SK-N-SH treated with all-trans-retinoic acid at 6 μM for 48 hours (cell line): Measurements from ENCODE around the gene PLEKHA1.

Experiments used
- ATAC-seq: fragments of 200-7000 bp; cut with Tn5 transposase; 3 replicates; pipeline ENCODE4 v1.9.1; 2020; ENCODE audit warnings: mild to moderate bottlenecking, moderate library complexity
- ARNTL ChIP-seq: fragments of 450-650 bp; formaldehyde crosslinking; IDR thresholded peaks from 2 replicates; pipeline ENCODE4 v1.5.0; 2020; ENCODE audit warnings: low read depth, mild to moderate bottlenecking, moderate library complexity, borderline replicate concordance
- BACH2 ChIP-seq: fragments of 250-450 bp; sonication (Bioruptor Pico); IDR thresholded peaks from 2 replicates; pipeline ENCODE4 v1.9.0; 2021; ENCODE audit warnings: mild to moderate bottlenecking, borderline replicate concordance
- CREB5 ChIP-seq: fragments of 250-450 bp; sonication (Bioruptor Pico); IDR thresholded peaks from 2 replicates; pipeline ENCODE4 v1.5.1; 2020; ENCODE audit warnings: low read depth, mild to moderate bottlenecking, moderate library complexity
- CSDC2 ChIP-seq: fragments of 250-450 bp; sonication (Bioruptor Pico); IDR thresholded peaks from 2 replicates; pipeline ENCODE4 v1.5.0; 2020; ENCODE audit warnings: mild to moderate bottlenecking, moderate library complexity
- ESRRG ChIP-seq: fragments of 250-450 bp; sonication (Bioruptor Pico); IDR thresholded peaks from 2 replicates; pipeline ENCODE4 v1.6.1; 2021; ENCODE audit warnings: mild to moderate bottlenecking
- GLIS3 ChIP-seq: fragments of 250-450 bp; sonication (Bioruptor Pico); IDR thresholded peaks from 2 replicates; pipeline ENCODE4 v1.5.0; 2020; ENCODE audit warnings: mild to moderate bottlenecking, moderate library complexity
- ISL1 ChIP-seq: fragments of 250-450 bp; sonication (Bioruptor Pico); IDR thresholded peaks from 2 replicates; pipeline ENCODE4 v2.1.2; 2022; ENCODE audit warnings: mild to moderate bottlenecking, moderate library complexity
- OSR1 ChIP-seq: fragments of 250-450 bp; sonication (Bioruptor Pico); IDR thresholded peaks from 2 replicates; pipeline ENCODE4 v1.8.0; 2022; ENCODE audit warnings: moderate library complexity, mild to moderate bottlenecking, inconsistent platforms
- PATZ1 ChIP-seq: fragments of 250-450 bp; sonication (Bioruptor Pico); IDR thresholded peaks from 2 replicates; pipeline ENCODE4 v1.8.0; 2020; ENCODE audit warnings: mild to moderate bottlenecking, moderate library complexity, borderline replicate concordance
- POU6F1 ChIP-seq: fragments of 250-450 bp; sonication (Bioruptor Pico); IDR thresholded peaks from 2 replicates; pipeline ENCODE4 v1.8.0; 2021; ENCODE audit warnings: low read depth, mild to moderate bottlenecking, moderate library complexity, borderline replicate concordance
- PPARA ChIP-seq: fragments of 250-450 bp; sonication (Bioruptor Pico); IDR thresholded peaks from 2 replicates; pipeline ENCODE4 v1.5.0; 2020; ENCODE audit warnings: mild to moderate bottlenecking, borderline replicate concordance
- SNAI2 ChIP-seq: fragments of 250-450 bp; sonication (Bioruptor Pico); IDR thresholded peaks from 2 replicates; pipeline ENCODE4 v1.5.0; 2020; ENCODE audit warnings: mild to moderate bottlenecking, moderate library complexity
- TCF4 ChIP-seq: fragments of 250-450 bp; sonication (Bioruptor Pico); IDR thresholded peaks from 2 replicates; pipeline ENCODE4 v1.8.0; 2021; ENCODE audit warnings: mild to moderate bottlenecking, moderate library complexity, borderline replicate concordance
- TOX ChIP-seq: fragments of 250-450 bp; sonication (Bioruptor Pico); IDR thresholded peaks from 2 replicates; pipeline ENCODE4 v1.8.0; 2021; ENCODE audit warnings: mild to moderate bottlenecking, moderate library complexity, borderline replicate concordance
- TSHZ2 ChIP-seq: fragments of 250-450 bp; sonication (Bioruptor Pico); IDR thresholded peaks from 2 replicates; pipeline ENCODE4 v1.5.0; 2020; ENCODE audit warnings: mild to moderate bottlenecking, moderate library complexity
- ZC3H10 ChIP-seq: fragments of 250-450 bp; sonication (Bioruptor Pico); IDR thresholded peaks from 2 replicates; pipeline ENCODE4 v1.5.1; 2021; ENCODE audit warnings: mild to moderate bottlenecking, moderate library complexity
- ZFP3 ChIP-seq: fragments of 250-450 bp; sonication (Bioruptor Pico); IDR thresholded peaks from 2 replicates; pipeline ENCODE4 v1.5.0; 2020; ENCODE audit warnings: mild to moderate bottlenecking, moderate library complexity
- ZNF565 ChIP-seq: fragments of 450-650 bp; formaldehyde crosslinking; conservative IDR thresholded peaks from 2 replicates; pipeline ENCODE4 v1.5.0; 2020; ENCODE audit warnings: low read depth, mild to moderate bottlenecking, moderate library complexity
- ZNF70 ChIP-seq: fragments of 450-650 bp; formaldehyde crosslinking; IDR thresholded peaks from 2 replicates; pipeline ENCODE4 v1.5.0; 2020; ENCODE audit warnings: mild to moderate bottlenecking, moderate library complexity
- ZNF8 ChIP-seq: fragments of 450-650 bp; formaldehyde crosslinking; IDR thresholded peaks from 2 replicates; pipeline ENCODE4 v1.5.0; 2020; ENCODE audit warnings: mild to moderate bottlenecking, moderate library complexity

Gene PLEKHA1

DNA sequence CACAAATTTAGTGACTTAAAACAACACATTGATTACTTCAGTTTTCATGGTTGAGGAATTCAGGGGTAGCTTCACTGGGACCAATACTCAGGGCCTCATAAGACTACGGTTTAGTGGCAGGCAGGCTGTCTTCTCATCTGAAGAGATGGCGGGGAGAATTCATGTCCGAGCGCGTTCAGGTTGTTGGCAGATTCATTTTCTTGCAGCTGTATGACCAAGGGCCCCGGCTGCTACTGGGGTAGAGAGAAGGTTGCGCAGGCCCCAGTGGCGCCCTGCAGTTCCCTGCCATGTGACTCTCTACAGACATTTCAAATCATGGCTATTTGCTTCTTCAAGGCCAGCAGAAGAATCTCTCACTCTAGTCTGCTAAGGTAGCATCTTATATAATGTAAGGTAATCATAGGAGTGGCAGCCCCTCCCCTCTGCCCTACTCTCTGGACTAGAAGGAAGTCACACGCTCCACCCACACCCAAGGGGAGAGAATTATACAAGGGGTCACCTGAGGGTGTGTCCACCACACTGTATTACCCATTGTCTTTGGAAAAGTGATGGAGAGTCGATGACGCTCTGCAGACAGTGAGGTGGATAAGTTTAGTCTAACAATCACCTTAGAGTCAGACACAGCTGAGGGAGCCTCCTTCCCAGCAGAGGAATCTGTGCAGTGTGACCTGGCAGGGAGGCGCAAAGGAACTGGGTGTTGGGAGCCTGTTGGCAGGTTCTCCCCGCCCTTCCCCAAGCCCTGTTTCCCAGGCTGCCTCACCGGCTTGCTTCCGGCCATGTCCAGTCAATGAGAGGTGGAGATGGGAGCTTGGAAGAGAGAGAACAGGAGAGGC lies 35.7 kb upstream of the PLEKHA1 start (continued):
- TF ChIP-seq TCF4, result no peak
- TF ChIP-seq, all 23 proteins: peak for 0

- TF ChIP-seq GLIS3 (CRISPR knock-in tag), result no peak
- TF ChIP-seq ZC3H10 (CRISPR knock-in tag), result no peak
- no peak for TF ChIP-seq TOX (CRISPR knock-in tag)
- TF ChIP-seq TSHZ2 (CRISPR knock-in tag), result no peak
- TF ChIP-seq TCF4, result no peak
- no peak for TF ChIP-seq OSR1 (CRISPR knock-in tag)
- no peak for TF ChIP-seq CREB5
- TF ChIP-seq ISL1, result no peak
- TF ChIP-seq BACH2 (CRISPR knock-in tag), result no peak
- TF ChIP-seq ZFP3 (CRISPR knock-in tag), result no peak
- TF ChIP-seq SNAI2, result no peak
- no peak for TF ChIP-seq ARNTL
- no peak for TF ChIP-seq ESRRG (CRISPR knock-in tag)
- no peak for TF ChIP-seq ZNF8 (CRISPR knock-in tag)
- TF ChIP-seq CSDC2, result no peak
- no peak for ATAC-seq
Measured at GRCh38 chr10:122341141-122341810, 33.2 kb upstream of the PLEKHA1 start.

- peak; percentile 82 for ATAC-seq
- TF ChIP-seq BACH2 (CRISPR knock-in tag) (no peak), GLIS3 (CRISPR knock-in tag) (no peak), PATZ1 (no peak), ZNF8 (CRISPR knock-in tag) (no peak), POU6F1 (no peak)
Measured at GRCh38 chr10:122342293-122343134, 32.0 kb upstream of the PLEKHA1 start.

DNA sequence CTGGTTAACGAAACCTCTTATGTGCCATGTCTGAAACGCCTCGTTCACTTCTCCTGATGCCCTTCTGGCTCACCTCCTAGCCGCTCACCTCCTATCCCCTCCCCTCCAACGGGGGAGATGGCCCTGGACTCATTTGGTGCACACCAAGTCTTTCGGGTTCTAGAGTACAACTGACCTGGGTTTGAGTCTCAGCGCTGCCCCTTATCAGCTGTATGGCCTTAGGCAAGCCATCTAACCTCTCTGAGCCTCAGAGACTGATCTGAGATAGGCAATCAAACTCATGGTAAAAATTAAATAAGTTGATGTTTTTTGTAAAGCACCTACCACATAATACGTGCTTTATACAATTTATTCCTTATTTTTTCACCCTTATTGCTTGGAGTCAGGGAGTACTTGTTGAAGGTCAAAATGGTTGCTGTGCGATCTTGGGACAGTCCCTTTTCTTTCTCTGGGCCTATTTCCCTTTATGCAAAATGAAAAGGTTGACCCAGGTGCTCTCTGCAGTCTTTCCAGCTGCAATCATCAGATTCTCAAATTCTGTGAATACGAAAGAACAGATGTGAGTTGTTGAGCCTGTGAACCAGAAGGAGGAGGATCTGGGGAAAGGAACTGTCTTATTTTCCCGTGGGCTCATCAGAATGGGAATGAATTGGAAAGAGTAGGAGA lies 31.2 kb upstream of the PLEKHA1 start:
- ATAC-seq, result no peak
- TF ChIP-seq CSDC2 (no peak), PPARA (CRISPR knock-in tag) (no peak), ZNF70 (no peak), ZC3H10 (CRISPR knock-in tag) (no peak), ESRRG (CRISPR knock-in tag) (no peak), ZFP3 (CRISPR knock-in tag) (no peak), GLIS3 (CRISPR knock-in tag) (no peak), POU6F1 (no peak), SNAI2 (no peak), CREB5 (no peak), ZNF565 (CRISPR knock-in tag) (no peak), TOX (CRISPR knock-in tag) (no peak)
